GM23338 (cell line): ENCODE data around the gene ARFIP2. TPM values are rescaled to one million over a fixed set of nuclear protein-coding genes. Genes with fewer than 3 reads are reported as not detected.

Source experiments
- ATAC-seq: fragments of 200-7000 bp; cut with Tn5 transposase; 3 replicates; pipeline ENCODE4 v1.9.1; 2020
- DNase-seq: peaks from one replicate; pipeline ENCODE4 v3.0.0-alpha.2; 2015; ENCODE audit warnings: low spot score
- H2AFZ ChIP-seq: fragments of 200-600 bp; sonication (generic); 2 replicates; pipeline ENCODE4 v1.8.0; 2016; ENCODE audit warnings: antibody characterized with exemption, mild to moderate bottlenecking, moderate library complexity
- H3F3A ChIP-seq: fragments of 200-600 bp; sonication (generic); replicated peaks from 2 replicates; pipeline ENCODE4 v1.8.0; 2017; ENCODE audit warnings: antibody characterized with exemption, mixed run types, low read depth
- H3K27ac ChIP-seq: fragments of 200-600 bp; sonication (generic); 2 replicates; pipeline ENCODE4 v1.6.1; 2016; ENCODE audit warnings: low read depth
- H3K27me3 ChIP-seq: fragments of 200-600 bp; sonication (generic); 2 replicates; pipeline ENCODE4 v1.8.0; 2016; ENCODE audit warnings: mild to moderate bottlenecking, mixed run types, moderate library complexity; ENCODE audit not compliant: insufficient read depth
- H3K36me3 ChIP-seq: fragments of 200-600 bp; sonication (generic); 2 replicates; pipeline ENCODE4 v1.8.0; 2016; ENCODE audit warnings: mild to moderate bottlenecking; ENCODE audit not compliant: insufficient read depth
- H3K4me1 ChIP-seq: fragments of 200-600 bp; sonication (generic); 2 replicates; pipeline ENCODE4 v1.8.0; 2016; ENCODE audit warnings: mild to moderate bottlenecking, moderate library complexity; ENCODE audit not compliant: insufficient read depth
- H3K4me2 ChIP-seq: fragments of 200-600 bp; sonication (generic); 2 replicates; pipeline ENCODE4 v1.7.1; 2017; ENCODE audit warnings: mixed run types
- H3K4me3 ChIP-seq: fragments of 200-600 bp; sonication (generic); 2 replicates; pipeline ENCODE4 v1.6.1; 2016; ENCODE audit warnings: mixed run types
- H3K79me2 ChIP-seq: fragments of 200-600 bp; sonication (generic); replicated peaks from 2 replicates; pipeline ENCODE4 v1.8.0; 2017; ENCODE audit warnings: mild to moderate bottlenecking; ENCODE audit not compliant: insufficient read depth
- H3K9me2 ChIP-seq: fragments of 200-600 bp; sonication (generic); 2 replicates; pipeline ENCODE4 v1.8.0; 2017; ENCODE audit not compliant: insufficient read depth
- H4K20me1 ChIP-seq: fragments of 200-600 bp; sonication (generic); replicated peaks from 2 replicates; pipeline ENCODE4 v1.8.0; 2017; ENCODE audit warnings: mild to moderate bottlenecking; ENCODE audit not compliant: insufficient read depth
- H3K27ac Mint-ChIP-seq: 2 replicates; pipeline ENCODE4 v1.8.0; 2020; ENCODE audit warnings: inconsistent platforms, mild to moderate bottlenecking, moderate library complexity, mixed read lengths
- H3K27me3 Mint-ChIP-seq: 3 replicates; pipeline ENCODE4 v1.8.0; 2022; ENCODE audit warnings: low read depth, mild to moderate bottlenecking, moderate library complexity, mixed read lengths, inconsistent platforms; ENCODE audit not compliant: insufficient read depth, poor library complexity
- H3K36me3 Mint-ChIP-seq: 3 replicates; pipeline ENCODE4 v1.8.0; 2021; ENCODE audit warnings: low read depth, mild to moderate bottlenecking, inconsistent platforms, moderate library complexity, mixed read lengths
- H3K4me1 Mint-ChIP-seq: 3 replicates; pipeline ENCODE4 v1.8.0; 2020; ENCODE audit warnings: mild to moderate bottlenecking, inconsistent platforms, mixed read lengths
- H3K4me3 Mint-ChIP-seq: 3 replicates; pipeline ENCODE4 v1.8.0; 2021; ENCODE audit warnings: moderate library complexity, mild to moderate bottlenecking, inconsistent platforms, mixed read lengths
- H3K9me3 Mint-ChIP-seq: 3 replicates; pipeline ENCODE4 v1.8.0; 2020; ENCODE audit warnings: moderate library complexity, mild to moderate bottlenecking, inconsistent platforms, mixed read lengths
- CREB1 ChIP-seq: fragments of 250-450 bp; sonication (Bioruptor Pico); IDR thresholded peaks from 2 replicates; pipeline ENCODE4 v1.5.0; 2020; ENCODE audit warnings: low read depth, mild to moderate bottlenecking, moderate library complexity
- EZH2 ChIP-seq: fragments of 200-600 bp; sonication (generic); IDR thresholded peaks from one replicate; pipeline ENCODE4 v1.8.0; 2017; ENCODE audit warnings: antibody characterized with exemption, mild to moderate bottlenecking, low read depth; ENCODE audit not compliant: unreplicated experiment
- EZH2phosphoT487 ChIP-seq: fragments of 200-600 bp; sonication (generic); IDR thresholded peaks from one replicate; pipeline ENCODE4 v1.8.1; 2018; ENCODE audit warnings: antibody characterized with exemption; ENCODE audit not compliant: unreplicated experiment
- JUNB ChIP-seq: IDR thresholded peaks from one replicate; pipeline ENCODE4 v1.6.1; 2016; ENCODE audit warnings: antibody characterized with exemption; ENCODE audit not compliant: unreplicated experiment
- NANOG ChIP-seq: IDR thresholded peaks from 2 replicates; pipeline ENCODE4 v1.6.1; 2016; ENCODE audit warnings: antibody characterized with exemption, borderline replicate concordance
- STAT1 ChIP-seq: IDR thresholded peaks from one replicate; pipeline ENCODE4 v1.6.1; 2016; ENCODE audit warnings: antibody characterized with exemption; ENCODE audit not compliant: unreplicated experiment
- ZNF114 ChIP-seq: fragments of 250-450 bp; sonication (Bioruptor Pico); IDR thresholded peaks from 2 replicates; pipeline ENCODE4 v1.5.0; 2020; ENCODE audit warnings: mild to moderate bottlenecking, moderate library complexity
- ZNF331 ChIP-seq: fragments of 250-450 bp; sonication (Bioruptor Pico); IDR thresholded peaks from 2 replicates; pipeline ENCODE4 v1.5.0; 2020; ENCODE audit warnings: low read depth, mild to moderate bottlenecking, moderate library complexity
- polyA plus RNA-seq: library from polyadenylated mRNA; unstranded; fragments of >200 nt; fragmentation: Nextera tagmentation; extraction: Ambion mirVana; gene quantifications from 2 replicates; pipeline ENCODE4 v1.2.1, GENCODE V29; 2016
- total RNA-seq: library from RNA; depleted of rRNA; stranded (reverse); fragments of >200 nt; shearing (Covaris generic); gene quantifications from 2 replicates; pipeline ENCODE4 v1.2.3, GENCODE V29; 2014
- TF ChIP-seq, protein P1 (sequence below): IDR thresholded peaks from 2 replicates; pipeline ENCODE4 v1.6.1; 2016; ENCODE audit warnings: antibody characterized with exemption
- TF ChIP-seq, protein P2 (sequence below), 2 experiments: fragments of 200-600 bp in 1 of 2; sonication (generic) in 1 of 2; conservative IDR thresholded peaks; 2 replicates each; pipeline versions ENCODE4 v1.5.1 to v1.6.1; 2016 to 2017; ENCODE audit warnings: antibody characterized with exemption in 2 of 2, low read depth in 2 of 2, mild to moderate bottlenecking in 2 of 2, moderate library complexity in 1 of 2
- TF ChIP-seq, protein P3 (sequence below): fragments of 250-450 bp; sonication (Bioruptor Pico); IDR thresholded peaks from 2 replicates; pipeline ENCODE4 v1.5.0; 2020; ENCODE audit warnings: mild to moderate bottlenecking, moderate library complexity

Gene ARFIP2
- total and polyA plus RNA-seq, 2 experiments from 2014 or later = 35.4 to 61.5 TPM

DNA sequence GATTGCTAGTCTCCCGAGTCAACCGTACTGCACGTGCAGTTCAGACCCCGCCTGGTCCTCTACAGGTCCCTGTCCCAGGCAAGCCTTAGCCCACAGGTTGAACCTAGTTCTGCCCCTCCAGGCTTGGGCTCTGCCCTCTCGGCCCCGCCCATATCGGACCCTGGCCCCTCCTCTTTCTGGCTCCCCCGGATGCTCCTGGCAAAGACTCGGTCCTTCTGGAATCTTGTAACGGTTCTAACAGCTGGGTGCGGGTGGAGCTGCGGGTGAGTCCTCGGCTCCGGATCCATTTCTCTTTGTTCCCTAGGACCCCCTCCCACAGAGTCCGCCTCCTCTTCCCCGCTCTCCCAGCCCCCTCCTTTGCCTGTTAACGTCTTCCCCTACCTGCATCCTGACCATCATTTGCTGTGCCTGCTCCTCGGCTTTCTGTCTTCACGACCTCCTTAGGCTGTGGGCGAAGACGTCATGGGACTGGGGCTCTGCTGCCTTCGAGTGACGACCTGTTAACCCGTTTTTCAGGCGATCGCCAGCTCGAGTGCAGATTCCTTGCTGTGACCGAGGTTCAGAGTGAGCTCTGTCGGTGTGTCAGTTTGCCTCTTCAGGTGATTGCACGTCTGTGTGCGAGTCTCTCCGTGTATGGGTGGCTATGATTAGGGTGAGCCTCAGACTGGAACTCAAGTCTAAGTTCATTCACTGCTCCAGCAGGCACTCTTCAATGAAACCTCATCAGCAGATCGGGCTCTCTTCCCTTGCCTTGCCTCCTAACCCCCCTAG, 16.1 kb upstream of the ARFIP2 start, which contains the start of gene DNHD1:
TSS of gene DNHD1 (plus strand) at position 212 of the 771 bp plus-strand sequence. CDS start 936 bp downstream, outside the sequence.
- Mint-ChIP-seq H3K36me3 (peaks cover 3% of the 10 kb centered on the region; the same call in 1 of the 3 replicates), H3K27ac (no peak within 1 kb of the TSS; the same call in 1 of the 2 replicates), H3K9me3 (no peaks in the 10 kb centered on the region; the same call in 2 of the 3 replicates), H3K4me1 (peaks cover 8% of the 10 kb centered on the region), H3K27me3 (peaks cover 7% of the 10 kb centered on the region), H3K4me3 (peak within 1 kb of the TSS; percentile 67)
- TF ChIP-seq EZH2 (no peak), ZNF114 (CRISPR knock-in tag) (no peak), NANOG (no peak), EZH2phosphoT487 (no peak), JUNB (no peak)
- TF ChIP-seq, protein P1, sequence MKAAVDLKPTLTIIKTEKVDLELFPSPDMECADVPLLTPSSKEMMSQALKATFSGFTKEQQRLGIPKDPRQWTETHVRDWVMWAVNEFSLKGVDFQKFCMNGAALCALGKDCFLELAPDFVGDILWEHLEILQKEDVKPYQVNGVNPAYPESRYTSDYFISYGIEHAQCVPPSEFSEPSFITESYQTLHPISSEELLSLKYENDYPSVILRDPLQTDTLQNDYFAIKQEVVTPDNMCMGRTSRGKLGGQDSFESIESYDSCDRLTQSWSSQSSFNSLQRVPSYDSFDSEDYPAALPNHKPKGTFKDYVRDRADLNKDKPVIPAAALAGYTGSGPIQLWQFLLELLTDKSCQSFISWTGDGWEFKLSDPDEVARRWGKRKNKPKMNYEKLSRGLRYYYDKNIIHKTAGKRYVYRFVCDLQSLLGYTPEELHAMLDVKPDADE = no peak
- H2AFZ ChIP-seq = peak within 1 kb of the TSS; percentile 88
- no peaks in the 10 kb centered on the region for H3K27me3 ChIP-seq
- DNase-seq (peak; percentile 89), ATAC-seq (peak; percentile 98)
- peak within 1 kb of the TSS; percentile 78 for H3K4me2 ChIP-seq
- H3K36me3 ChIP-seq = no peaks in the 10 kb centered on the region
- peak within 1 kb of the TSS; percentile 50 for H3K4me3 ChIP-seq
- H3F3A ChIP-seq = no peaks in the 10 kb centered on the region
- H4K20me1 ChIP-seq = peaks cover 5% of the 10 kb centered on the region; the same call in 1 of the 2 replicates
- no peak within 1 kb of the TSS for H3K27ac ChIP-seq
- no peaks in the 10 kb centered on the region for H3K79me2 ChIP-seq
- H3K4me1 ChIP-seq = peaks cover 4% of the 10 kb centered on the region; the same call in 1 of the 2 replicates
- no peaks in the 10 kb centered on the region for H3K9me2 ChIP-seq

DNA sequence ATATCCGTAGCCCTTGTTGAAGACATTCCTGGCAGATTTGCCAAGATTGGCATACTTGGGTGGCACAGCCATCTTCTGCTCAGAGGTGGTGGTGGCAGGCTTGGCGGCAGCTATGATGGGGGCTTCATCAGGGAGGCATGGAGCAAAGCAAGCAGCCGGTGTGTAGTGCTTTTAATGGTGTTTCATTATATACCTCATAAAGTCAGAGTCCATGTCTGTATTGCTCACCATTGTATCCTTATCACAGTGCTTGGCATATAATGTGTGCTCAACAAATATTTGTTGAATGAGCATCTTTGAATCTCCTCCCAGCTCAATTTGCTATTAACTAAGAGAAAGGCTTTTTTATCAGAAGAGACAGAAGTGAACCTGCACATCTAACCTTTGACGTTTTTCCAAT, 8.2 kb upstream of the ARFIP2 start:
- H3K27ac ChIP-seq = no peak overlapping the region
- Mint-ChIP-seq H3K4me3 (no peak overlapping the region), H3K36me3 (peaks cover 3% of the 10 kb centered on the region; the same call in 1 of the 3 replicates), H3K9me3 (no peaks in the 10 kb centered on the region; the same call in 2 of the 3 replicates), H3K27me3 (peaks cover 2% of the 10 kb centered on the region), H3K4me1 (no peaks in the 10 kb centered on the region), H3K27ac (no peak overlapping the region)
- no peaks in the 10 kb centered on the region for H3K4me1 ChIP-seq
- H3K9me2 ChIP-seq = no peaks in the 10 kb centered on the region
- no peak for ATAC-seq
- no peak for DNase-seq
- H3K4me3 ChIP-seq = no peak overlapping the region
- H3F3A ChIP-seq = no peaks in the 10 kb centered on the region
- H3K27me3 ChIP-seq = no peaks in the 10 kb centered on the region
- H3K79me2 ChIP-seq = 0 out of 2 replicates have a peak, but pooled peaks cover 4% of the 10 kb centered on the region
- no peak overlapping the region for H2AFZ ChIP-seq
- H4K20me1 ChIP-seq = peaks cover 6% of the 10 kb centered on the region; the same call in 1 of the 2 replicates
- H3K4me2 ChIP-seq = no peak overlapping the region
- peaks cover 15% of the 10 kb centered on the region; the same call in 1 of the 2 replicates for H3K36me3 ChIP-seq
- TF ChIP-seq, protein P2, sequence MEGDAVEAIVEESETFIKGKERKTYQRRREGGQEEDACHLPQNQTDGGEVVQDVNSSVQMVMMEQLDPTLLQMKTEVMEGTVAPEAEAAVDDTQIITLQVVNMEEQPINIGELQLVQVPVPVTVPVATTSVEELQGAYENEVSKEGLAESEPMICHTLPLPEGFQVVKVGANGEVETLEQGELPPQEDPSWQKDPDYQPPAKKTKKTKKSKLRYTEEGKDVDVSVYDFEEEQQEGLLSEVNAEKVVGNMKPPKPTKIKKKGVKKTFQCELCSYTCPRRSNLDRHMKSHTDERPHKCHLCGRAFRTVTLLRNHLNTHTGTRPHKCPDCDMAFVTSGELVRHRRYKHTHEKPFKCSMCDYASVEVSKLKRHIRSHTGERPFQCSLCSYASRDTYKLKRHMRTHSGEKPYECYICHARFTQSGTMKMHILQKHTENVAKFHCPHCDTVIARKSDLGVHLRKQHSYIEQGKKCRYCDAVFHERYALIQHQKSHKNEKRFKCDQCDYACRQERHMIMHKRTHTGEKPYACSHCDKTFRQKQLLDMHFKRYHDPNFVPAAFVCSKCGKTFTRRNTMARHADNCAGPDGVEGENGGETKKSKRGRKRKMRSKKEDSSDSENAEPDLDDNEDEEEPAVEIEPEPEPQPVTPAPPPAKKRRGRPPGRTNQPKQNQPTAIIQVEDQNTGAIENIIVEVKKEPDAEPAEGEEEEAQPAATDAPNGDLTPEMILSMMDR (conservative IDR thresholded peaks at IDR 0.05; ENCODE audit: low read depth in 2 of 2) = no peak
- TF ChIP-seq ZNF331 (no peak), CREB1 (no peak), EZH2phosphoT487 (no peak), STAT1 (no peak), NANOG (no peak), ZNF114 (CRISPR knock-in tag) (no peak), JUNB (no peak), EZH2 (no peak)
- TF ChIP-seq, protein P3, sequence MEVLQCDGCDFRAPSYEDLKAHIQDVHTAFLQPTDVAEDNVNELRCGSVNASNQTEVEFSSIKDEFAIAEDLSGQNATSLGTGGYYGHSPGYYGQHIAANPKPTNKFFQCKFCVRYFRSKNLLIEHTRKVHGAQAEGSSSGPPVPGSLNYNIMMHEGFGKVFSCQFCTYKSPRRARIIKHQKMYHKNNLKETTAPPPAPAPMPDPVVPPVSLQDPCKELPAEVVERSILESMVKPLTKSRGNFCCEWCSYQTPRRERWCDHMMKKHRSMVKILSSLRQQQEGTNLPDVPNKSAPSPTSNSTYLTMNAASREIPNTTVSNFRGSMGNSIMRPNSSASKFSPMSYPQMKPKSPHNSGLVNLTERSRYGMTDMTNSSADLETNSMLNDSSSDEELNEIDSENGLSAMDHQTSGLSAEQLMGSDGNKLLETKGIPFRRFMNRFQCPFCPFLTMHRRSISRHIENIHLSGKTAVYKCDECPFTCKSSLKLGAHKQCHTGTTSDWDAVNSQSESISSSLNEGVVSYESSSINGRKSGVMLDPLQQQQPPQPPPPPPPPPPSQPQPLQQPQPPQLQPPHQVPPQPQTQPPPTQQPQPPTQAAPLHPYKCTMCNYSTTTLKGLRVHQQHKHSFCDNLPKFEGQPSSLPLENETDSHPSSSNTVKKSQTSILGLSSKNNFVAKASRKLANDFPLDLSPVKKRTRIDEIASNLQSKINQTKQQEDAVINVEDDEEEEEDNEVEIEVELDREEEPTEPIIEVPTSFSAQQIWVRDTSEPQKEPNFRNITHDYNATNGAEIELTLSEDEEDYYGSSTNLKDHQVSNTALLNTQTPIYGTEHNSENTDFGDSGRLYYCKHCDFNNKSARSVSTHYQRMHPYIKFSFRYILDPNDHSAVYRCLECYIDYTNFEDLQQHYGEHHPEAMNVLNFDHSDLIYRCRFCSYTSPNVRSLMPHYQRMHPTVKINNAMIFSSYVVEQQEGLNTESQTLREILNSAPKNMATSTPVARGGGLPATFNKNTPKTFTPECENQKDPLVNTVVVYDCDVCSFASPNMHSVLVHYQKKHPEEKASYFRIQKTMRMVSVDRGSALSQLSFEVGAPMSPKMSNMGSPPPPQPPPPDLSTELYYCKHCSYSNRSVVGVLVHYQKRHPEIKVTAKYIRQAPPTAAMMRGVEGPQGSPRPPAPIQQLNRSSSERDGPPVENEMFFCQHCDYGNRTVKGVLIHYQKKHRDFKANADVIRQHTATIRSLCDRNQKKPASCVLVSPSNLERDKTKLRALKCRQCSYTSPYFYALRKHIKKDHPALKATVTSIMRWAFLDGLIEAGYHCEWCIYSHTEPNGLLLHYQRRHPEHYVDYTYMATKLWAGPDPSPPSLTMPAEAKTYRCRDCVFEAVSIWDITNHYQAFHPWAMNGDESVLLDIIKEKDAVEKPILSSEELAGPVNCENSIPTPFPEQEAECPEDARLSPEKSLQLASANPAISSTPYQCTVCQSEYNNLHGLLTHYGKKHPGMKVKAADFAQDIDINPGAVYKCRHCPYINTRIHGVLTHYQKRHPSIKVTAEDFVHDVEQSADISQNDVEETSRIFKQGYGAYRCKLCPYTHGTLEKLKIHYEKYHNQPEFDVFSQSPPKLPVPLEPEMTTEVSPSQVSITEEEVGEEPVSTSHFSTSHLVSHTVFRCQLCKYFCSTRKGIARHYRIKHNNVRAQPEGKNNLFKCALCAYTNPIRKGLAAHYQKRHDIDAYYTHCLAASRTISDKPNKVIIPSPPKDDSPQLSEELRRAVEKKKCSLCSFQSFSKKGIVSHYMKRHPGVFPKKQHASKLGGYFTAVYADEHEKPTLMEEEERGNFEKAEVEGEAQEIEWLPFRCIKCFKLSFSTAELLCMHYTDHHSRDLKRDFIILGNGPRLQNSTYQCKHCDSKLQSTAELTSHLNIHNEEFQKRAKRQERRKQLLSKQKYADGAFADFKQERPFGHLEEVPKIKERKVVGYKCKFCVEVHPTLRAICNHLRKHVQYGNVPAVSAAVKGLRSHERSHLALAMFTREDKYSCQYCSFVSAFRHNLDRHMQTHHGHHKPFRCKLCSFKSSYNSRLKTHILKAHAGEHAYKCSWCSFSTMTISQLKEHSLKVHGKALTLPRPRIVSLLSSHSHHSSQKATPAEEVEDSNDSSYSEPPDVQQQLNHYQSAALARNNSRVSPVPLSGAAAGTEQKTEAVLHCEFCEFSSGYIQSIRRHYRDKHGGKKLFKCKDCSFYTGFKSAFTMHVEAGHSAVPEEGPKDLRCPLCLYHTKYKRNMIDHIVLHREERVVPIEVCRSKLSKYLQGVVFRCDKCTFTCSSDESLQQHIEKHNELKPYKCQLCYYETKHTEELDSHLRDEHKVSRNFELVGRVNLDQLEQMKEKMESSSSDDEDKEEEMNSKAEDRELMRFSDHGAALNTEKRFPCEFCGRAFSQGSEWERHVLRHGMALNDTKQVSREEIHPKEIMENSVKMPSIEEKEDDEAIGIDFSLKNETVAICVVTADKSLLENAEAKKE (CRISPR knock-in tag) = no peak
